ENCODE measurements around the gene CDKAL1.

The CDKAL1 gene

DNA sequence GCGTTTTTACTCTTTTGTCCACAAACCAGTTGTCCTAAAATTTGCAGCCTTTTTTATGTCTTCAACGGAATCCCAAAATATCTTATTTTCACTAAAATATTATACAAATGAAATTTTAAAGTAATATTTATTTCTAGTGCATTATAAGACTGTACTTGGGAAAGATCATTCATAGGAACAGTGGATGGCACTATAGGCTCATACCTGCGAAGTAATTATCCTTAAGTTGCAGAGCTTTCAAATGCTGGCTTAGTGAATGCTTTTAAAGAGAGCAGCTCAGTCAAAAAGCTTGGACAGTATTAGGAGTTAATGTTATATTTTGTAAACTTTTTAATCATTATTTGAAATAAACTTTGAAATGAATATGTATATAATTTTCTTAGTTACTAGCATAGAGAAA, 254.9 kb downstream of the CDKAL1 start:
- no peak for DNase-seq (ENCODE audit: low spot score)
- no peak for FAIRE-seq

DNA sequence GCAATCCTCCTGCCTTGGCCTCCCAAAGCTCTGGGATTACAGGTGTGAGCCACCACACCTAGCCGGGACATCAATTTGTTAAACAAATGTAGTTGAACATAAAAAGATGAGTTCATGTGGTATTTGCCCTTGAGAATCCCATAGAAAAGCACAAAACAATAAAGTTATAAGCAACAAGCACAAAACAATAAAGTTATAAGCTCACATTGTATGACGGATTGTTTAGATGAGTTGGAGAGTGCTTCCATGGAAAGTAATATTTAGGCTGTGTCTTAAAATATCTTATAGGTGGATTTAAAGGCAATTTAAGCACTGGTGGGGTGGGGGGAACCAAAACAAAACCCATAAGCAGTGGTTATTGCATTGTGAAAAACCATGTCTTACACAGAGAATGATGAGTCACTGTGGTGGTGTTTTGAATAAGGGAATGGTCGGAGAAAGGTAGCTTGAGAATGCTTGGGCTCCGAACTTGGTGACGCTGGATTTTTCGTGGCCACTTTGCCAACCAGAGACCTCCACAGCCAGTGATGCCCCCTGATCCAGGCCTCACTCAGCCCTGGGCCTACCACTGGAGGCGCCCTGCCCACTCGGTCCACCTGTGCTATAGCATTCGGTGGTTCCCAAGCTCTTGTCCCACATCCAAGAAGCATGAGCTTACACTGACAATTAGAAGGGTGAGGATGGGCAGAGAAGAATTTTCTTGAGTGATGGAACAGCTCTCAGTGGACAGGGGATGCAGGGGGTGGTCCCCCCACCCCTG, 256.0 kb downstream of the CDKAL1 start:
- no peak for FAIRE-seq

DNA sequence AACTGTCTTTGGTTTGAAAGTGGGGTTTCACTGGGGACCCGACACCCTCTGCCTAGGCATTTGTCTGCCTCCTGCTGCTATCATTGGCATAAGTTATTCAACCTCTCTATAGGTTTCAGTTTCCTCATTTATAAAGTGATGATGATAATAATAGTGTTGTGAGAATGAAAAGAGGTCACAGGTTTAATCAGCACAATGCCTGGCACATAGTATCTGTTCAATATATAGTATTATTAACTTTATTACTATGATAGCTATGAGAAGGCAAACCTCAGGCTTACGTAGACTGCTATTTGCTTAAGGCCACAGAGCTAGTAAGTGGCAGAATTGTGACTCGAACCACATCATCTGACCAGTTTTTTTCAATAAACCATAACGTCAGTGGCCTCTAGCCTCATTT, 256.8 kb downstream of the CDKAL1 start:
- FAIRE-seq: no peak
- DNase-seq (ENCODE audit: low spot score): no peak

More for the DNA sequence above, 256.0 kb downstream of the CDKAL1 start:
- no peak for DNase-seq (ENCODE audit: low spot score)

DNA sequence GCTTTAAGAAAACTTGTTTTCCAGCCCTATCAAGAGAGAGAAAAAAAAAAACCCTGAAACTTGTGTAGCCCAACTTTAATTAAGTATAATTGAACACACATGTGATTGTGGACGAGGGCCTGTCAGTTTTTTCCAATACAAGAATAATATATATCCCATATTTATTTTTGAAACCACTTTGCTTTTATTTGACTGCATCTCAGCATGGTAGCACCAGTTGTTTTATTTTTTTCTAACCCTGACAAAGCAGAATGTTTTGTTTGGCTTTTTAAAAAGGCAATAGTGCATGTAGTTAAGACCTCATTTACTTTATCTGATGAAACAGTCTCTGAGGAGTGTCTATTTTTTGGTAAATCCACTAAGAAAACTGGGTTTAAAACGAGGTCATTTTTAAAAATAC, 257.7 kb downstream of the CDKAL1 start:
- no peak for DNase-seq (ENCODE audit: low spot score)
- FAIRE-seq: no peak

GRCh38 chr6:20793174-20793573, 258.9 kb downstream of the CDKAL1 start:
- FAIRE-seq: no peak
- DNase-seq (ENCODE audit: low spot score): no peak

DNA sequence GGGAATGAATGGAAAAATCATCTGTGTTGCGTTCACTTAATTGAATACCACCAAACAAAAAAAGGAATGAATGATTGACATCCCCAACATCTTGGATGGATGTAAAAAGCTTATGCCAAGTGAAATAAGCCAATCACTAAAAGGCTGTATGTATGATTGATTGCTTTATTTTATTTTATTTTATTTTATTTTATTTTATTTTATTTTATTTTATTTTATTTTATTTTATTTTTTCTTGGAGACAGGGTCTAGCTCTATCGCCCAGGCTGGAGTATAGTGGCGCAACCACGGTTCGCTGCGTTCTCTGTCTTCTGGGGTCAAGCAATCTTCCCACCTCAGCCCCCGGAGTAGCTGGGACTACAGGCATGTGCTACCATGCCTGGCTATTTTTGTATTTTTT, 263.3 kb downstream of the CDKAL1 start:
- DNase-seq (ENCODE audit: low spot score): no peak
- no peak for FAIRE-seq

DNA sequence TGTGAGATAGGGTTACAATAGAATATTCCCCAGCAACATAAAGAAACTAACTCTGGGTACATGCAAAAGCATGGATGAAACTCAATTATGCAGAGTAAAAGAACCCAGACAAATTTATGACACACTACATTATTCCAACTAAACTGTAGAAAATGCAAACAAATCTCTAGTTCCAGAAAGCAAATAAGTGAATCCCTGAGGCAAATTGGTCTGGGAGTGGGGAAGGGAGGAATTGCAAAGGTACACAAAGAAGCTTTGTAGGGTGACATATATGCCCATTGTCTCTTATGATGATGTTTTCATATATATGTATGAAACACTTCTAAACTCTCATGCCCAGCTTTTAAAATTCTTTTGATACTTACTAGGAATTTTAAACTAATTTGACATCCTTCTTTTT, 266.0 kb downstream of the CDKAL1 start:
- FAIRE-seq (no peak), DNase-seq (ENCODE audit: low spot score) (no peak)

GRCh38 chr6:20800653-20801052, 266.4 kb downstream of the CDKAL1 start:
- no peak for DNase-seq (ENCODE audit: low spot score)
- FAIRE-seq: no peak

- no peak for DNase-seq (ENCODE audit: low spot score)
- FAIRE-seq: no peak
These were observed 267.3 kb downstream of the CDKAL1 start for GRCh38 chr6:20801595-20801994.

GRCh38 chr6:20802596-20802995, 268.3 kb downstream of the CDKAL1 start:
- FAIRE-seq: no peak
- DNase-seq (ENCODE audit: low spot score): no peak

DNA sequence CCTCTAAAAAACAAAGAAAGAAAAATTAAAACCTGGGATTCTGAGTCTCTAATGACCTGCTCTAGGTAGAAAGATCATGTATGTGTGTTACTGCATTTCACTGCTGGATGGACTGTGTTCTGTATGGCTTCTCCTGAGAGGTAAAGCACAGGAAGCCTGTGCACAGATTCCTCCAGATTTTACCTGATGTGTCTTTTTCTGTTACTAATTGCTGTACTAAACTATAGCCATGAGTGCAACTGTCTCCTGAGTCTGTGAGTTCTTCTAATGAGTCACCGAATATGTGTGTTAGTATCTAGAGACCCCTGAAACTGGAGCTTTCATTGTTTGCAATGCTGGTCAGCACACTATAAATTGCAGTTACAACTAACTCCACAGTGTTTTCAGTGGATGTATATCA, 270.8 kb downstream of the CDKAL1 start:
- no peak for FAIRE-seq
- DNase-seq (ENCODE audit: low spot score): no peak

- FAIRE-seq: no peak
- DNase-seq (ENCODE audit: low spot score): no peak
These were observed 272.4 kb downstream of the CDKAL1 start for GRCh38 chr6:20806669-20807068.

- no peak for DNase-seq (ENCODE audit: low spot score)
- FAIRE-seq: no peak
These were observed 274.2 kb downstream of the CDKAL1 start for GRCh38 chr6:20808439-20808838.

GRCh38 chr6:20808924-20809323, 274.7 kb downstream of the CDKAL1 start:
- no peak for FAIRE-seq
- no peak for DNase-seq (ENCODE audit: low spot score)

- FAIRE-seq: no peak
These were observed 276.5 kb downstream of the CDKAL1 start for GRCh38 chr6:20810727-20811108.

DNA sequence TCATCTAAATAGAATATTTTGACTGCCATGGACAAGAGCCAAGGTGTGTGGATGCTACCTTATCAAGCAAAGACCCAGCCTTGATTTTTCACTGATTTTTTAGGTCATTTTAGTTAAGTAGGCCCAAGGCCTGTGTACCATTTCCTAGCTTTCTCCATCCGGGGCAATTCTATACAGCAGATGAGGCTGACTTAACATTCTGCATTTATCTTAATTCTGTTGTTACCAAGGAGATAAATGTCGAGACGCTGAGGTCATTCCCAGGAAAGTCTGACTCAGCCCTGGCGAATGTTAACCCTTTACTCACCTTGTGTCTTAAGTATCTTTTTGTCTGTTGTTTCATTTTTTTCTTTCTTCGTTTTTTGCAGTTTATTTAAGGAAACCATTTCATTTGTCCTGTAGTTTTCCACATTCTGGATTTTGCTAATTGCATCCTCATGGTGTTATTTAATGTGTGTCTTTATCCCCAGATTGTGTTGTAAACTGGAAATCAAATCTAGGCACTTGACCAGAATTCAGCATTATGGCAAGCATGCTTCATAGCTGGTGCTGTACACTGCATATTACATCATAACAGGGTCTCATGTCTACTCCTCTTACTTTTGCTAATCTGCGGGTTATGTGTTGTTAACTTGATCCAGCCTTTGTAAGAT, 277.0 kb downstream of the CDKAL1 start:
- peak; percentile 92 for DNase-seq (ENCODE audit: low spot score)
- peak; percentile 90 for FAIRE-seq

More at GRCh38 chr6:20810727-20811108, 276.5 kb downstream of the CDKAL1 start:
- no peak for DNase-seq (ENCODE audit: low spot score)

DNA sequence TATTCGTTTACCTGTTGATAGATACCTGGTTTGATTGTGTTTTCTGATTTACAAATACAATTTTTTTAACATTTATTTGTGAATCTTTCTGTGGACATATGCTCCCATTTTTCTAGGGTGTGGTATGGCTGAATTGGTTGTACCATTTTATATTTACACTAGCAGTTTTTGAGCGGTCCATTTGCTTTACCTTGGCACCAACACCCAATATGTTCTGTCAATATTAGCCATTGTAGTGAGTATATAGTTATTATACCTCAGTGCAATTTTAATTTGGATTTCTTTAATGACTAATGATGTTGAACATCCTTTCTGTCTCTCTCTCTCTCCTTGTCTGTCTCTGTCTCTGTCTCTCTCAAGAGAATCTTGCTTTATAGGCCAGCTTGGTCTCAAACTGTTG, 278.5 kb downstream of the CDKAL1 start:
- no peak for FAIRE-seq
- DNase-seq (ENCODE audit: low spot score): no peak

DNA sequence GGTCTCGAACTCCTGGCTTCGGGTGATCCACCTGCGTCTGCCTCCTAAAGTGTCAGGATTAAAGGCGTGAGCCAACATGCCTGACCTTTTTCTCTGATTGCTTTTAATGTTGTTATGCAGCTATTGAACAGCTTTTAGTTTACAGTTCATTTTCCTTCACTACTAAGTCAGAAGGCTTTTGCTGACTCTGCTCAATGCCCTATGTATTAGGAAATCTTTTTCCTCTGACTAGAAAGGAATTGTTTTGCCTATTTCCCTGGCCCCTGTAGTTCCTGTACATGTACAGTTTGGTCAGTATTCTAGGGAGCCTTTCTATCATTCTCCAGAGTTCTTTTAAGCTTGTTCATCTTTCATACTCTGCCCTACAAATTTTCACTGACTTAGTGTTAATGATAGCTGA, 280.2 kb downstream of the CDKAL1 start:
- DNase-seq (ENCODE audit: low spot score) (no peak), FAIRE-seq (no peak)

DNA sequence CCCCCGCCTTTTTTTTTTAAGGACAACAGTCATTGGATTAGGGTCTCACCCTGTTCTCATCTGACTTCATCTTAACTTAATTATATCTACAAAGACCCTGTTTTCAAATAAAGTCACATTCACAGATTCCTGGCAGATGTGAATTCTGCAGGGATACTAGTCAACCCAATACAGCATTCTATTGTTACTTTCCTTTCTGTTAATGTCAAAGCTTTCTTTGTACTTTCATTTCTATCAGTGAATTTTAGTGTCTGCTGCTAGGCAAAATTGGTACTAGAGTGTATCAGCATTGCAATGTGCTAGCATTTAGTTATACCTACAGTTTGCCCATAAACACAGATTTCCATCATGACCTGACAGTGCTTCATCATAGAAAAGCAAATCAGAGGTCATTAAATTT, 281.9 kb downstream of the CDKAL1 start:
- no peak for FAIRE-seq
- DNase-seq (ENCODE audit: low spot score): no peak

DNA sequence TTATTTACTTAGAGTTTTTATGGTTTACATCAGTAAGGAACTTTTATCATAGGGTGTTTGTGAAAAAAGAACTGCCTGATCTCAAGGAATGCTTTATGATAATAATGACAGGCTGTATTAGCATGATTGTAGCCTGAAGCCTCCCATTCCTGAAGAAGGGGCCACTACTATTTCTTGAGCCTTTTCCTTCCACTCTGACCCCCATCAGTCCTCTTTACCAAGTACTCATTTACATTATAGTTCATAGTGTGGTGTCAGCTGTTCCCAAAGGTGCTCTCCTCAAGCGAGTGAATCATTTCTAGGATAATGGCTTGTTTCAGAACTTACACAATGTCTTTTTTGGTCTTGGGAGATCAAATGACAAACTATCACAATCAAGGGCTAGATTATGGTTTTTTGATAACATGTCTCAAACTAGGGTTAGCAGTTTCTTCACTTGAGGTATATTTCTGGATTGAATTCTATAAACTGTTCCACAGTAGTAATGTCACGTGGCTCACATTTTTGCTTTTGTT, 283.6 kb downstream of the CDKAL1 start:
- FAIRE-seq: no peak

DNA sequence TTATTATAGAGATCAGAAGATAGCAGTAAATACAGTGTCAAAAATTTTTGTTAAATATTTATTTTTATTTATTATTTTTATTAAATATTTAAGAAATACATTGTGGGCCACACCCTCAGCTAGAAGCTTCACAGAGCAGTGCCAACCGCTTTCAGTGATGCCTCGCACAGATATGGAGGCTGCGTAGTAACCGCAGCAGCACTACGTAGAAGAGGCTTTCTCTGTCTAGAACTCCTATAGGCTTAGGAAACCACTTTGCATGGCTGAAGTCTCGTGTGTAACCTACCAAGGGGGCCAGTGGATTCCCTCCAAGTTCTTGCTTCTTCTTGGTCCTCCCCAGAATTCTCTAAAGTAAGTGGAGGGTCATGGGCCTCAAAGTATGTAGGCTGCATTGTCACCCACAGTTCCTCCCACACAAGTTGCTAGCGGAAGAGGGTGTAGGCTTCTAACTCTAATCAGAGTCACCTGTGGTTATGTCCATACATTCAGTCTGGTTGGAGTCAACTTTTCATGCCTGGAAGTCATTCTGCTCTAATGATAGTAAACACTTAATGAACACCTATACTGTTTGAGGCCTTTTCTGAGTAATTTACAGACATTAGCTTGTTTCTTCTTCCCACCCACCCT, 285.6 kb downstream of the CDKAL1 start:
- FAIRE-seq (no peak), DNase-seq (ENCODE audit: low spot score) (no peak)

More for the DNA sequence above, 283.6 kb downstream of the CDKAL1 start:
- no peak for DNase-seq (ENCODE audit: low spot score)

DNA sequence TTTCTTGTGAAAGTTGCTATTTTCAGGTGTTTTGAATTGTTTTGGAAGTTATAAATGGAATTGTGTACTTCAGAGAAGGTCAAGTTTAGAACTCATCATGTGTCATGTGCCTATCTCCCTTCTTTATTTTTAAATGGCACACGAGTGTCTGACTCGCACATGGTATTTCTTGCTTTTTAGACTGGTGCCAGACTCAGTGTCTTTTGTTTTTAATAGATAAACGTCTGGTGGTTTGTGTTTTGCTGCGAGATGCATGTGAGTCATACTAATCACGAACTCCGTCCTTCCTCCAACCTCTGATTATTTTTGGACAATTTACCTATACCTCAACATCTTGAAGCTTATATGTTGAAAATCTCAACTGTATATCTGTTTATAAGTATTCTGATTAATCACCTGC, 292.1 kb downstream of the CDKAL1 start:
- DNase-seq (ENCODE audit: low spot score) (peak; percentile 6), FAIRE-seq (no peak)

All from RCC 7860 (cell line).